Muscle layer of duodenum (tissue), 2 donors: Measurements from ENCODE around the gene PATZ1.

Experiments
- H3K27ac ChIP-seq: one replicate; pipeline ENCODE4 v1.7.0; 2013; ENCODE audit warnings: mild to moderate bottlenecking, low read length
- H3K27me3 ChIP-seq: one replicate; pipeline ENCODE4 v1.7.0; 2013; ENCODE audit warnings: low read depth, mild to moderate bottlenecking, control low read depth, low read length
- H3K36me3 ChIP-seq, 2 donors: one replicate each; pipeline ENCODE4 v1.7.0; 2013; ENCODE audit warnings: low read length in 2 of 2, control low read depth in 1 of 2, mild to moderate bottlenecking in 1 of 2; ENCODE audit not compliant: insufficient read depth in 2 of 2, control insufficient read depth in 1 of 2
- H3K4me1 ChIP-seq, 2 donors: one replicate each; pipeline ENCODE4 v1.7.0; 2013; ENCODE audit warnings: low read length in 2 of 2, mild to moderate bottlenecking in 2 of 2, control low read depth in 1 of 2, moderate library complexity in 1 of 2; ENCODE audit not compliant: insufficient read depth in 2 of 2, control insufficient read depth in 1 of 2
- H3K4me3 ChIP-seq, 2 donors: one replicate each; pipeline ENCODE4 v1.7.0; 2013; ENCODE audit warnings: low read length in 2 of 2, low read depth in 1 of 2, mild to moderate bottlenecking in 1 of 2
- H3K9me3 ChIP-seq, 2 donors: one replicate each; pipeline ENCODE4 v1.7.0; 2013; ENCODE audit warnings: low read length in 2 of 2, control low read depth in 1 of 2, mild to moderate bottlenecking in 1 of 2; ENCODE audit not compliant: control insufficient read depth in 1 of 2
- donor health status: healthy.

Gene PATZ1

GRCh38 chr22:31342389-31343140 is 3.6 kb downstream of the PATZ1 start:
- Histone ChIP-seq H3K36me3 (peaks cover 21 to 32% of the 10 kb centered on the region in 2 donors), H3K9me3 (no peaks in the 10 kb centered on the region), H3K27me3 (no peaks in the 10 kb centered on the region), H3K4me3 (peak overlapping the region in 1 of 2 donors; percentile 5), H3K4me1 (peaks cover 21 to 61% of the 10 kb centered on the region in 2 donors), H3K27ac (peak overlapping the region; percentile 16)

GRCh38 chr22:31341386-31342088 is 4.6 kb downstream of the PATZ1 start:
- Histone ChIP-seq H3K36me3 (peaks cover 21 to 32% of the 10 kb centered on the region in 2 donors), H3K4me3 (no peak overlapping the region), H3K27me3 (no peaks in the 10 kb centered on the region), H3K4me1 (peaks cover 21 to 59% of the 10 kb centered on the region in 2 donors), H3K27ac (no peak overlapping the region), H3K9me3 (no peaks in the 10 kb centered on the region)

- Histone ChIP-seq H3K4me3 (no peak overlapping the region), H3K36me3 (peaks cover 25 to 32% of the 10 kb centered on the region in 2 donors), H3K27ac (no peak overlapping the region), H3K9me3 (no peaks in the 10 kb centered on the region), H3K4me1 (peaks cover 21 to 59% of the 10 kb centered on the region in 2 donors), H3K27me3 (no peaks in the 10 kb centered on the region)
These were observed 5.3 kb downstream of the PATZ1 start for GRCh38 chr22:31340765-31341247.

GRCh38 chr22:31340360-31340759 is 5.8 kb downstream of the PATZ1 start:
- no peaks in the 10 kb centered on the region for H3K27me3 ChIP-seq
- H3K9me3 ChIP-seq: no peaks in the 10 kb centered on the region
- no peak overlapping the region for H3K27ac ChIP-seq
- no peak overlapping the region for H3K4me3 ChIP-seq
- H3K36me3 ChIP-seq: peaks cover 25 to 36% of the 10 kb centered on the region in 2 donors
- peaks cover 21 to 59% of the 10 kb centered on the region in 2 donors for H3K4me1 ChIP-seq

- H3K27ac ChIP-seq: no peak overlapping the region
- H3K4me1 ChIP-seq: peaks cover 20 to 51% of the 10 kb centered on the region in 2 donors
- H3K9me3 ChIP-seq: no peaks in the 10 kb centered on the region
- H3K4me3 ChIP-seq: no peak overlapping the region
- no peaks in the 10 kb centered on the region for H3K27me3 ChIP-seq
- H3K36me3 ChIP-seq: peaks cover 36 to 47% of the 10 kb centered on the region in 2 donors
These were observed 6.9 kb downstream of the PATZ1 start for GRCh38 chr22:31339148-31339832.

GRCh38 chr22:31337178-31337577 is 9.0 kb downstream of the PATZ1 start:
- Histone ChIP-seq H3K27ac (no peak overlapping the region), H3K36me3 (peaks cover 46 to 58% of the 10 kb centered on the region in 2 donors), H3K27me3 (no peaks in the 10 kb centered on the region), H3K9me3 (no peaks in the 10 kb centered on the region), H3K4me1 (peaks cover 3 to 38% of the 10 kb centered on the region in 2 donors), H3K4me3 (no peak overlapping the region)

GRCh38 chr22:31334329-31334728 is 11.8 kb downstream of the PATZ1 start:
- Histone ChIP-seq H3K27ac (no peak overlapping the region), H3K36me3 (peaks cover 37 to 50% of the 10 kb centered on the region in 2 donors)

GRCh38 chr22:31333641-31334040 is 12.5 kb downstream of the PATZ1 start:
- H3K36me3 ChIP-seq: peaks cover 38 to 57% of the 10 kb centered on the region in 2 donors
- no peak overlapping the region for H3K27ac ChIP-seq
- H3K4me3 ChIP-seq: no peak overlapping the region
- H3K27me3 ChIP-seq: no peaks in the 10 kb centered on the region
- H3K9me3 ChIP-seq: no peaks in the 10 kb centered on the region
- peaks cover 0 to 9% of the 10 kb centered on the region in 2 donors for H3K4me1 ChIP-seq

More at GRCh38 chr22:31334329-31334728, 11.8 kb downstream of the PATZ1 start:
- Histone ChIP-seq H3K4me3 (no peak overlapping the region), H3K4me1 (peaks cover 3 to 15% of the 10 kb centered on the region in 2 donors), H3K27me3 (no peaks in the 10 kb centered on the region), H3K9me3 (no peaks in the 10 kb centered on the region)

GRCh38 chr22:31332886-31333285 is 13.3 kb downstream of the PATZ1 start:
- Histone ChIP-seq H3K27ac (no peak overlapping the region), H3K27me3 (no peaks in the 10 kb centered on the region), H3K9me3 (no peaks in the 10 kb centered on the region), H3K4me3 (no peak overlapping the region), H3K36me3 (peaks cover 45 to 61% of the 10 kb centered on the region in 2 donors), H3K4me1 (peaks cover 0 to 9% of the 10 kb centered on the region in 2 donors)

GRCh38 chr22:31332010-31332409 is 14.1 kb downstream of the PATZ1 start:
- H3K9me3 ChIP-seq: no peaks in the 10 kb centered on the region
- peaks cover 52 to 69% of the 10 kb centered on the region in 2 donors for H3K36me3 ChIP-seq
- H3K4me3 ChIP-seq: no peak overlapping the region
- H3K4me1 ChIP-seq: peaks cover 0 to 9% of the 10 kb centered on the region in 2 donors
- H3K27ac ChIP-seq: no peak overlapping the region
- H3K27me3 ChIP-seq: no peaks in the 10 kb centered on the region
